H1 (cell line): ENCODE results near the gene POLR3A.

Experiments
- CEBPB ChIP-seq: IDR thresholded peaks from 2 replicates; pipeline ENCODE4 v1.6.1; 2012; ENCODE audit warnings: low read depth, low read length
- CTCF ChIP-seq, 3 experiments: IDR thresholded peaks; 1 replicate in 2 of 3; 2 replicates in 1 of 3; pipeline versions ENCODE4 v1.5.1 to v1.6.1; 2011; ENCODE audit warnings: low read length in 3 of 3, mild to moderate bottlenecking in 3 of 3, inconsistent platforms in 2 of 3, low read depth in 1 of 3, moderate library complexity in 1 of 3; ENCODE audit not compliant: insufficient read depth in 1 of 3; ENCODE audit errors: control extremely low read depth in 1 of 3
- EZH2 ChIP-seq: fragments of 200-600 bp; sonication (generic); IDR thresholded peaks from 2 replicates; pipeline ENCODE4 v1.7.1; 2012; ENCODE audit warnings: low read depth, mild to moderate bottlenecking, moderate library complexity, low read length, inconsistent platforms; ENCODE audit not compliant: severe bottlenecking
- GABPA ChIP-seq: IDR thresholded peaks from 2 replicates; pipeline ENCODE4 v1.6.1; 2011; ENCODE audit warnings: mild to moderate bottlenecking, low read length, moderate library complexity, borderline replicate concordance; ENCODE audit not compliant: insufficient read depth
- KDM1A ChIP-seq: fragments of 200-600, 300-600 bp; sonication (generic); IDR thresholded peaks from 2 replicates; pipeline ENCODE4 v1.7.1; 2016; ENCODE audit warnings: mild to moderate bottlenecking, low read length, borderline replicate concordance
- POLR2AphosphoS5 ChIP-seq: IDR thresholded peaks from 2 replicates; pipeline ENCODE4 v1.6.1; 2011; ENCODE audit warnings: low read depth, low read length
- RXRA ChIP-seq: IDR thresholded peaks from 2 replicates; pipeline ENCODE4 v1.6.1; 2011; ENCODE audit warnings: low read depth, mild to moderate bottlenecking, low read length, moderate library complexity; ENCODE audit not compliant: insufficient read depth
- SIN3A ChIP-seq, 2 experiments: IDR thresholded peaks in 1 of 2; conservative IDR thresholded peaks in 1 of 2; 2 replicates each; pipeline ENCODE4 v1.6.1; 2011 to 2012; ENCODE audit warnings: low read length in 2 of 2, improper control_type of control experiment in 1 of 2, low read depth in 1 of 2, mild to moderate bottlenecking in 1 of 2
- ZNF274 ChIP-seq: IDR thresholded peaks from 2 replicates; pipeline ENCODE4 v1.7.0; 2012; ENCODE audit warnings: low read length, borderline replicate concordance; ENCODE audit errors: extremely low read depth

- TF ChIP-seq CEBPB (no peak), EZH2 (no peak), RXRA (no peak), CTCF (IDR thresholded peaks at IDR 0.05; ENCODE audit: control extremely low read depth in 1 of 3, insufficient read depth in 1 of 3, low read depth in 1 of 3, low read length in 3 of 3) (no peak), POLR2AphosphoS5 (no peak), GABPA (no peak), ZNF274 (no peak), SIN3A (conservative IDR thresholded peaks at IDR 0.05 in 1 of 2, IDR thresholded peaks at IDR 0.05 in 1 of 2; ENCODE audit: low read depth in 1 of 2, low read length in 2 of 2) (no peak), KDM1A (no peak)
These were observed 4.0 kb upstream of the POLR3A start for GRCh38 chr10:78033387-78033636.
